Stimulated activated CD4-positive, alpha-beta T cell treated with anti-CD3 and anti-CD28 coated beads, TNF-alpha, amount 100 ng/mL, for 48 hours (primary cell): ENCODE data around the gene BUB3.

ENCODE experiments used
- DNase-seq, 3 donors: peaks; one replicate each; pipeline ENCODE4 v3.0.0-alpha.2; 2020; ENCODE audit warnings: low read depth in 3 of 3

BUB3 gene

GRCh38 chr10:123204127-123204461 is 49.9 kb downstream of the BUB3 start:
- DNase-seq = no peak

- DNase-seq = no peak
Observed at GRCh38 chr10:123205041-123205440, 50.8 kb downstream of the BUB3 start.

- no peak for DNase-seq
Observed at GRCh38 chr10:123212063-123212462, 57.9 kb downstream of the BUB3 start.

- DNase-seq = no peak
Observed at GRCh38 chr10:123212640-123213039, 58.4 kb downstream of the BUB3 start.

GRCh38 chr10:123213192-123213591 is 59.0 kb downstream of the BUB3 start:
- DNase-seq = no peak
